Right forelimb (tissue), 1 donor: ENCODE data around the gene TACC3.
A peak's percentile ranks its signal among the peaks of the same experiment; 100 is the strongest.

Experiments used
- DNase-seq: peaks from one replicate; pipeline ENCODE4 v3.0.0-alpha.2; 2018

Gene TACC3

DNA sequence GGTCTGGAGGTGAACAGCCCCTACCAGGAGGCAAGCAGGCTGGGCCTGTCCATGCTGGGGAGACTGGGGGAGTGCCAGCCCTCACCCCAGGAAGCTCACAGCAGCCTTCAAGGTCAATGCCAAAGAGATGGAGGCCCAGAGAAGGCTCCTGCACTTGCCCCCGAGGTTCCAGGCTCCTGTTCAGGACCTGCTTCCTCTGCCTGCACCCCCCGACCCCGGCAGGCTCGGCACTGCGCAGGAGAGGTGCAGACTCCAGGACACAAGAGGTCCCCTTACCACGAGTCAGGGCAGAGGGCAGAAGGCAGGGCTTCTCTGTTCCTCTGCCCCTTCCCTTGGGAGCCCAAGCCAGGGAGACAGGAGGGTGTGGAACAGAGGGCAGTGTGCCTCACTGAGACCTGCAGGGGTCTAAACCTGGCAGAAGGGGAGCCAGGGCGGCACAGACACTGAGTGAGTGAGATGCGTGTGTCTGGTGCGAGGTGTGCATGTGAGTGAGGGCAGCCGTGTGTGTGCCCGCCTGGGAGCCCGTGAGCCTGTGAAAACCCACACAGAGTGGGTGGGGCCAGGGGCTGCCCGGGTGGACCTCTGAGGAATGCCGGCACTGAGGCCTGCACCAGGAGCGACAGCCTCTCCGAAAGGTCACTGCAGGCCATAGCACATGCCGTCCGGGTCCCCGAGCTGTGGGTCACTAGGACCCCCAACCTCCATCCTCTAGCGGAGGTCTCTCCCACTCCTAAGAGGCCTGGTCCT is 41.1 kb downstream of the TACC3 start:
- no peak for DNase-seq

GRCh38 chr4:1763070-1763549 is 41.8 kb downstream of the TACC3 start:
- DNase-seq, result no peak

GRCh38 chr4:1763550-1764080 is 42.3 kb downstream of the TACC3 start:
- DNase-seq, result peak; percentile 82

DNA sequence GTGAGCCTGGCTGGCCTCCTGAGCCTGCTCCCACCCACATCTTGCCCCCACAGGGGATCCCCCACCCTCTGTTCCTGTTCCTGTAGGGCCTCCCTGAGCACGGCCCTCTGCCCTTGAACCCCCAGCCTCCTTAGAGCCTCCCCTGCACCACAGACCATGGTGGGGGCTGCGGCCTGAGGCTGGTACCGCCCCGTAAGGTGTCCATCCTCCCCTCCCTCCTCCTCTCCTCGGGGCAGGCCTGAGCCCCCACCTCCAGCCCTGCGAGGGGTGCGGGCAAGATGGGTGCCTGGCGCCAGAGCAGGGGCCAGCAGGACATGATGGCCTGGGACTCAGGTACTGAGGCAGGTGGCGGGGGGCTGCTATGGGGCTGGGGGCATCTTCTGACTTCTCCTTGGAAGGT is 43.3 kb downstream of the TACC3 start:
- no peak for DNase-seq

- no peak for DNase-seq
These were observed 44.2 kb downstream of the TACC3 start for GRCh38 chr4:1765409-1766072.

GRCh38 chr4:1766106-1767060 is 45.1 kb downstream of the TACC3 start:
- no peak for DNase-seq

DNA sequence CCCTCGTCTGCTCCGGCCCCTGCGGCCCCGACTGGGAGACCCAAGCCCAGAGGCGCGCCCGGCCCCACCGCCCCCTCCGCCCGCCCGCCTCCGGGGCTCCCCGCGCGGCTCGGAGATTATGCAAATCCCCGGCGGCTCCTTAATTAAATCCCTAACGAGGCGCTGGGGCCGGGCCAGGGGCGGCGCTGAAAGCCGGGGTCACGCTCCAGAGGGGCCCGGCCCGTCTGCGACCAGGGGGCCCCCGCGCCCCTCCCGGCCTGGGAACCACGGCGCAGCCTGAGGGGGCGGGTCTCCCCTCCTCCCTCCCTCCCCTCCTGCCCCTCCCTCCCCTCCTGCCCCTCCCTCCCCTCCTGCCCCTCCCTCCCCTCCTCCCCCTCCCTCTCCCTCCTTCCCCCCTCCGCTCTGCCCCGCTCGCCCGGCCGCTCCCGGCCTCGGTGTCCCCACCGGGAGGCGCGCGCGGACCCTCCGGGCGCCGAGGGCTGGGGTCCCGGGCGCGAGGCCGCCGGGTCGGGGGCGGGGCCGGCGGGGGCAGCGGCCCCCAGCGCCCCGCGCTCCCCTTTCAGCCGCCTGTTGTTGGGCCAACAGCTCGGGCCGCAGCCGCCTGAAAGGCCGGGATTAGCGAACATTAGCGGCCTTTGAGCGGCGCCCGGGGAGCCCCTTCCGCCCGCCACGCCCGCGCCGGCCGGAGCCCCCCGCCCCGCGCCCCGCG is 45.9 kb downstream of the TACC3 start:
- DNase-seq, result no peak

DNA sequence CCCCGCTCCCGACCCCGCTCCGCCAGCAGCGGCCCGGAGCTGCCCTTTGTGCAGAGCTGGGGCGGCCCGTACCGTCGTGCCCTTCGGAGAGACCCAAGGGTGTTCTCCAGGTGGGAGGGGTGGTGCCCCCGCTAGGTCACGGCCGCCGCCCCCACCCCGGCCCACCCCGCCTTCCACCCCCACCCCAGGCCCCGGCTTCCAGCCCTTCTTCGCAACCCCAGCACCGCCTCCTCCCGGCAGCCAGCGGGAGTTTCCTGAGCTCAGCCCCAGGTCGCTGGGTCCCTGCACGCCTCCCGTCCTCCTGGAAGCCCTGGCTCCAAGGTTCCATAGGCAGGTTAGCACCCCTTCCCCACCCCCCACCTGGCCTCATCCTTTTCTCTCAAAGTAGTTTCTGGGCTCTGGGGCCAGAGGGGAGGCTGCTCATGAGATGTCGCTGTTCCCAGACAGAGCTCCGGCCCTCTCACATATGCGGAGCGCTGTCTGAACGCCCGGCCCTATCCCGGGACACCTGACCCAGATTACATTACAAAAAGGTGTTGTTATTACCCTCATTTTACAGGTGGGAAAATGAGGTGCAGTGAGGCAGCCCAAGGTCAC is 46.5 kb downstream of the TACC3 start:
- DNase-seq, result no peak

GRCh38 chr4:1768367-1769034 is 47.2 kb downstream of the TACC3 start:
- no peak for DNase-seq

DNA sequence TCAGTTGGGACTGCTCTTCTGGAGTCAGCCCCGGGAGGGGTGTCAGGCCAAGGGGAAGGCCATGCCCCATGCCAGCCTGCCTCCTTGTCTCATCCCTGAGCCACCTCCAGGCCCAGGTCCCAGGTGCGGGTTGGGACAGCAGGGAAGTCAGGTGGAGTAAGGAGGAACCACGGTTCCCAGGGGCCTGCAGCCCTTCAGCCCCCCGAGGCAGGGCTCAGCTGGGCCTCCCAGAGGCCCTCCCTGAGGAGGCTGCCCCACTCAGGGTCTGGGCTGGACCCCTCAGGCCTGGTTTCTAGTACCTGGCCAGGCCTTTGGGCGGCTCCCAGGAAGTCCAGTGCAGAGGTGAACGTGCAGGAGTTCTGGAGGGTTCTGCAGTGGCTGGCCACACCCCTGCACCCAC is 48.4 kb downstream of the TACC3 start:
- no peak for DNase-seq

DNA sequence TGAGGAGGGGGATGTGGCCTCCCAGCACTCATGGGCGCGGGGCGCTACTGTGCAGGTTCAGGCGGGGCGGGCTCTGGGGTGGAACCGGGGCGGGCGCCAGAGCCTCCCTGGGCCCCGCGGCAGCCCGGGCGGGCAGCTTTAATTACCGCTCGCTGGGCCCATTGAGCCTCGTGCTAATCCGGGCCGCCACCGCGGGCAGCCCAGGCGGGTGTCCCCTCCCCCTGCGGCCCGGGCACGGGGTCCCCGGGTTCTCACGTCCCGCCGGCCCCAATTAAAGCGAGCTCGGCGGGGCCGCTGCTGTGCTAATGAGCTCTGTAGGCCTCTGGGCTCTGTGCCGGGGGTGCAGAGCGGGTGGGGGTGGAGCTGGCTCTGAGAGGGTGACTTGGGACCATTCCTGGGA is 48.9 kb downstream of the TACC3 start:
- no peak for DNase-seq

- DNase-seq, result no peak
These were observed 49.5 kb downstream of the TACC3 start for GRCh38 chr4:1770791-1771231.

- DNase-seq, result no peak
These were observed 50.4 kb downstream of the TACC3 start for GRCh38 chr4:1771555-1772305.

DNA sequence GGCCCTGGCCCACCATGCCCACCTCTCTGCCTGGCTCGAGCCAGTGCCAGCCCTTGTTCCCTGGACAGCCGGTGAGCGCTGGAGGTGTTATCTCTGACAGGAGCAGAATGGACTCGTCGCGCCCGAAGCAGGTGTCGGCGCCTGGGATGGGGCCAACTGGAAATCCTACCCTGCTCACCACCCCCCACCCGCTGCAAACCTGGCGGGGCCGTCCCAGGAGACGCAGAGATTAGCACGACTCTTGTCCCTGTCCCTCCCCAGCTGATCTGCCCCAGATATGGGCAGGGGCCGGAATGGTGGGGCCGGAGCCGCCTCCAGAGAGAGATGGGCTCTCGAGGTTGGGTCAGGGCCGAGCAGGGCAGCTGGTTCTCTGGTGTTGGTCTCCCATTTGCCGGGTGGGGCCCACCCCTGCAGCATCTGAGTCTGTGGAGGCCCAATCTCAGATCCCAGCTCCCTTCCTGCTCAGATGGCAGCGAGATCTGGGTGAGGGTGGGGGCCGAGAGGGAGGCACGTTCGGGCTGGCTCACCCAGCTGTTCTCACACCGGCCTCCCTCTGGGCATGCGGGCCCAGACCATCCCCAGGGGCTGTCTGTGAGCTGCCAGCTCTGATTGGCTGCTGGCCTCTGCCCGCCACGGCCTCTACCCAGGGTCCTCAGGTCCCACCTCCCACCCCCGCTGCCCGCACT is 51.7 kb downstream of the TACC3 start:
- no peak for DNase-seq

- no peak for DNase-seq
These were observed 52.4 kb downstream of the TACC3 start for GRCh38 chr4:1773754-1774153.

GRCh38 chr4:1775731-1776500 is 54.6 kb downstream of the TACC3 start:
- no peak for DNase-seq

GRCh38 chr4:1776521-1777161 is 55.3 kb downstream of the TACC3 start:
- no peak for DNase-seq

DNA sequence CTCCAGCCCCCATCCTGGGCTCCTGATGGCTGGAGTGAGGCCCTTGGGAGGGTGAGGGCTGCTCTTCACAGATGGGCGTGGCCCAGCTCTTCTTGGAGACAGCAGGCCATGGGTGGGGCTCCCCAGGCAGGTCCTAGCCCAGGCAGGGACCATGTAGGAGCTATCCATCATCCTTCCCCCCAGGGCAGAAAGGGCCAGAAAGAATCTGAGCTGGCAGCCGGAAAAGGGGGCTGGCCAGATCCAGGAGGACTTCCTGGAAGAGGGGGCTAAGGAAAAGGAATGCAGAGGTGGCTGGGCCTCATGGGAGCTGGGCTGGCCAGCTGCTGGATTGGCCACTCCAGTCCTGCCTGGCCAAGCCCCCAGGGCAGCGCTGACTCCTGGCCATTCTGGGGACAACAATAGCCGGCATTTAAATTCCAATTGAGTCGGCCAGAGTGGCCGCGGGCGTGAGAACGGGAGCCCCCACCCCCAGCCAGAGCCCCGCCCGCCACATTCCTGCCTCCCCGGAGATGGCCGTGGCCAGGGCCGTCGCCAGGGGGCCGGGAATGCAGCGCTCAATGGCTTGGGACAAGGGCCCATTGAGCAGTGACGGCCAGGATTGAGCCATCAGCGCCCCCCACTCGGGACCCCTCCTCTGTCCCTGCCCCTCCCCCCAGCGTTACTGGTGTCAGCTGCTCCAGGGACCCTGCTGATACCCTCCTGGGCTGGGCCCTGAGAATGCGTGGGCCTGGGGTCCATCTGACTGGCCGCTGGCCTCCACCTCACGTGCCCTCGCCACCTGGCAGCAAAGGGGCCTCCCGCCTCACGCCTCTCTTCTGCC is 56.7 kb downstream of the TACC3 start:
- no peak for DNase-seq
